ENCODE results near the gene COG3. TPM values are rescaled to one million over a fixed set of nuclear protein-coding genes. Genes with fewer than 3 reads are reported as not detected.

Gene COG3
- total and polyA plus RNA-seq, 2 experiments from 2014 or later, result 17.1 to 23.9 TPM

DNA sequence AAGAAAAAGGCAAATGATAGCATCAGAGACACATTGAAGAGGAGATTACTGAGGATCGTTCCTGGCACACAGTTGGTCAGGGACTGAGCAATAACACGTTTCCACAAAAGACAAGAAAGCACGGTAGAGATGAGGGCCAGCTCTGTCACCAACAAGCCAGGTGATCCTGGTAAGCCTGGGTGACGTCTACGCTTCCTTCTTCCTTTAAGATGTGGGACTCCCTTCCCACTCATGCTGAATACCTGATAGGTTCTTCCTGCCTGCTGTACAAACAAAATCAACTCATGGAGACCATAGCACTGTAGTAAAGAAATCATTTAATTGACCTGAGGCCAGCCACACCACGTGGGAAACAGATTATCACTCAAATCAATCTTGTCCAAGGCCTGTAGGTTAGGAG is 19.7 kb upstream of the COG3 start:
- Histone ChIP-seq H2AFZ (no peak overlapping the region), H3K79me2 (replicated peaks; ENCODE audit: insufficient read depth) (no peaks in the 10 kb centered on the region), H4K20me1 (replicated peaks; ENCODE audit: insufficient read depth) (no peaks in the 10 kb centered on the region), H3K36me3 (ENCODE audit: insufficient read depth) (no peaks in the 10 kb centered on the region), H3K27me3 (ENCODE audit: insufficient read depth) (no peaks in the 10 kb centered on the region), H3K4me3 (no peak overlapping the region), H3K9me2 (ENCODE audit: insufficient read depth) (no peaks in the 10 kb centered on the region), H3F3A (replicated peaks; ENCODE audit: low read depth) (no peaks in the 10 kb centered on the region), H3K27ac (ENCODE audit: low read depth) (no peak overlapping the region), H3K4me1 (ENCODE audit: insufficient read depth) (peaks cover 7% of the 10 kb centered on the region; the same call in 1 of the 2 replicates), H3K4me2 (no peak overlapping the region)
- Mint-ChIP-seq H3K4me3 (no peak overlapping the region), H3K36me3 (ENCODE audit: low read depth) (no peaks in the 10 kb centered on the region), H3K27me3 (ENCODE audit: insufficient read depth, low read depth, poor library complexity) (peaks cover 4% of the 10 kb centered on the region), H3K9me3 (no peaks in the 10 kb centered on the region), H3K4me1 (peaks cover 5% of the 10 kb centered on the region; the same call in 1 of the 3 replicates), H3K27ac (no peak overlapping the region)
- ATAC-seq (no peak), DNase-seq (ENCODE audit: low spot score) (no peak)
- no peak for TF ChIP-seq ETS1 (IDR thresholded peaks at IDR 0.05)
- no peak for TF ChIP-seq EZH2phosphoT487 (IDR thresholded peaks at IDR 0.05; ENCODE audit: unreplicated experiment)
- no peak for TF ChIP-seq NANOG (IDR thresholded peaks at IDR 0.05; ENCODE audit: borderline replicate concordance)

DNA sequence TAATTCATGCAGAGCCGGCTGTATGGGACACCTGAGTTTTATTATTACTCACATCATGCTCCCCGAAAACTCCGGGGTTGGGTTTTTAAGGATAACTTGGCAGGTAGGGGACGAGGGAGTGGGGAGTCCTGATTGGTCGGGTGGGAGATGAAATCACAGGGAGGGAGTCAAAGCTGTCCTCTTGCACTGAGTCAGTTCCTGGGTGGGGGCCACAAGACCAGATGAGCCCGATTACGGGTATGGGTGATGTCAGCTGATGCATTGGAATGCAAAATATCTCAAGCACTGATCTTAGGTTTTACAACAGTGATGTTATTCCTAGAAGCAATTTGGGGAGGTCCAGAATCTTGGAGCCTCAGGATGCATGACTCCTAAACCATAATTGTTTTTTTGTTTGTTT is 18.6 kb upstream of the COG3 start:
- no peak for ATAC-seq
- H3K36me3 Mint-ChIP-seq (ENCODE audit: low read depth), result no peaks in the 10 kb centered on the region
- H3K4me3 ChIP-seq, result no peak overlapping the region
- TF ChIP-seq JUNB (IDR thresholded peaks at IDR 0.05; ENCODE audit: unreplicated experiment), result no peak
- no peak for TF ChIP-seq ZNF331 (CRISPR knock-in tag; IDR thresholded peaks at IDR 0.05; ENCODE audit: low read depth)
- TF ChIP-seq REST (IDR thresholded peaks at IDR 0.05; ENCODE audit: unreplicated experiment), result no peak
- no peak for TF ChIP-seq NANOG (IDR thresholded peaks at IDR 0.05; ENCODE audit: borderline replicate concordance)
- no peak for TF ChIP-seq EZH2phosphoT487 (IDR thresholded peaks at IDR 0.05; ENCODE audit: unreplicated experiment)
- TF ChIP-seq POLR2AphosphoS5 (IDR thresholded peaks at IDR 0.05; ENCODE audit: low read depth), result no peak
- TF ChIP-seq STAT1 (IDR thresholded peaks at IDR 0.05; ENCODE audit: unreplicated experiment), result no peak
- TF ChIP-seq EZH2 (IDR thresholded peaks at IDR 0.05; ENCODE audit: low read depth, unreplicated experiment), result no peak
- no peak for TF ChIP-seq CREB1 (CRISPR knock-in tag; IDR thresholded peaks at IDR 0.05; ENCODE audit: low read depth)
- no peak for TF ChIP-seq ETS1 (IDR thresholded peaks at IDR 0.05)

More for the DNA sequence above, 18.6 kb upstream of the COG3 start:
- H3K4me3 Mint-ChIP-seq, result no peak overlapping the region
- Histone ChIP-seq H3K4me2 (no peak overlapping the region), H3K27me3 (ENCODE audit: insufficient read depth) (no peaks in the 10 kb centered on the region), H2AFZ (0 out of 2 replicates have a peak overlapping the region, but pooled peaks have one; percentile 28), H3K27ac (ENCODE audit: low read depth) (no peak overlapping the region), H3K36me3 (ENCODE audit: insufficient read depth) (no peaks in the 10 kb centered on the region), H4K20me1 (replicated peaks; ENCODE audit: insufficient read depth) (no peaks in the 10 kb centered on the region), H3K79me2 (replicated peaks; ENCODE audit: insufficient read depth) (no peaks in the 10 kb centered on the region), H3K9me2 (ENCODE audit: insufficient read depth) (no peaks in the 10 kb centered on the region), H3F3A (replicated peaks; ENCODE audit: low read depth) (no peaks in the 10 kb centered on the region), H3K4me1 (ENCODE audit: insufficient read depth) (peaks cover 7% of the 10 kb centered on the region; the same call in 1 of the 2 replicates)
- no peak for DNase-seq (ENCODE audit: low spot score)
- peaks cover 4% of the 10 kb centered on the region for H3K27me3 Mint-ChIP-seq (ENCODE audit: insufficient read depth, low read depth, poor library complexity)
- no peak overlapping the region for H3K27ac Mint-ChIP-seq
- no peaks in the 10 kb centered on the region for H3K9me3 Mint-ChIP-seq
- peaks cover 5% of the 10 kb centered on the region; the same call in 1 of the 3 replicates for H3K4me1 Mint-ChIP-seq

Data from GM23338 (cell line).